GM12878 (cell line): ENCODE data around the gene FNDC11. TPM values are rescaled to one million over a fixed set of nuclear protein-coding genes. Genes with fewer than 3 reads are reported as not detected.

ENCODE experiments used
- ATAC-seq: fragments of 200-7000 bp; cut with Tn5 transposase; 3 replicates; pipeline ENCODE4 v1.9.1; 2020; ENCODE audit warnings: mild to moderate bottlenecking, moderate library complexity
- BruUV-seq: library from RNA; stranded (reverse); fragments of 400-500 nt; replicated peaks from 2 replicates; lab custom pipeline; 2021; lab: Mats Ljungman, UMichigan
- CTCF ChIA-PET: fragments of 300-600 bp; sonication (Branson Sonifier 250); formaldehyde crosslinking; extraction: SDS; loops from one replicate; lab custom pipeline; 2021; ENCODE audit warnings: inconsistent platforms; lab: Yijun Ruan, JAX
- POLR2A ChIA-PET: fragments of 350-600 bp; formaldehyde crosslinking; extraction: SDS; loops from one replicate; lab custom pipeline; 2021; ENCODE audit warnings: inconsistent platforms; lab: Charles Lee
- RAD21 ChIA-PET: fragments of 300-600 bp; sonication (Branson Sonifier 250); formaldehyde crosslinking; loops from one replicate; lab custom pipeline; 2023; ENCODE audit warnings: antibody characterized with exemption; ENCODE audit not compliant: unreplicated experiment; lab: Charles Lee
- SMC1A ChIA-PET: fragments of 300-600 bp; sonication (Branson Sonifier 250); formaldehyde crosslinking; loops from one replicate; lab custom pipeline; 2023; ENCODE audit not compliant: unreplicated experiment, uncharacterized antibody; lab: Charles Lee
- DNase-seq: peaks from one replicate; pipeline ENCODE4 v3.0.0-alpha.2; 2011; ENCODE audit warnings: low read depth, low spot score
- FAIRE-seq: peaks from 3 replicates; lab custom pipeline; 2011; peaks lifted over from hg19 to GRCh38; lab: Jason Lieb, UNC
- H2AFZ ChIP-seq: 2 replicates; pipeline ENCODE4 v1.6.0; 2011; ENCODE audit warnings: low read depth, low read length, control low read depth; ENCODE audit not compliant: control insufficient read depth
- H3K27ac ChIP-seq: 2 replicates; pipeline ENCODE4 v1.5.1; 2011; ENCODE audit warnings: control low read depth; ENCODE audit not compliant: control insufficient read depth, insufficient read depth
- H3K27me3 ChIP-seq, 2 experiments: replicated peaks in 1 of 2; 2 replicates each; pipeline versions ENCODE4 v1.6.0 to v1.6.1; 2011; ENCODE audit warnings: low read length in 1 of 2; ENCODE audit not compliant: control insufficient read depth in 2 of 2, insufficient read depth in 2 of 2
- H3K36me3 ChIP-seq, 2 experiments: 2 replicates each; pipeline ENCODE4 v1.5.1; 2011; ENCODE audit warnings: low read length in 1 of 2; ENCODE audit not compliant: control insufficient read depth in 2 of 2, insufficient read depth in 2 of 2
- H3K4me1 ChIP-seq: 2 replicates; pipeline ENCODE4 v1.6.1; 2011; ENCODE audit warnings: mild to moderate bottlenecking, low read length, moderate library complexity, mixed read lengths; ENCODE audit not compliant: control insufficient read depth, insufficient read depth
- H3K4me2 ChIP-seq: 2 replicates; pipeline ENCODE4 v1.6.0; 2011; ENCODE audit warnings: control low read depth; ENCODE audit not compliant: control insufficient read depth, insufficient read depth
- H3K4me3 ChIP-seq: fragments of 200-600 bp; sonication (generic); 2 replicates; pipeline ENCODE4 v1.5.1; 2016
- H3K79me2 ChIP-seq: 2 replicates; pipeline ENCODE4 v1.6.0; 2011; ENCODE audit warnings: low read length; ENCODE audit not compliant: control insufficient read depth, insufficient read depth
- H3K9ac ChIP-seq: 2 replicates; pipeline ENCODE4 v1.8.0; 2011; ENCODE audit warnings: low read length, control low read depth, mixed read lengths; ENCODE audit not compliant: control insufficient read depth, insufficient read depth
- H3K9me3 ChIP-seq: replicated peaks from 3 replicates; pipeline ENCODE4 v1.5.1; 2011; ENCODE audit warnings: mild to moderate bottlenecking, low read length; ENCODE audit not compliant: control insufficient read depth, insufficient read depth
- H4K20me1 ChIP-seq: 2 replicates; pipeline ENCODE4 v1.6.0; 2011; ENCODE audit not compliant: control insufficient read depth, insufficient read depth
- BACH1 ChIP-seq: fragments of 450-650 bp; IDR thresholded peaks from 2 replicates; pipeline ENCODE4 v1.6.1; 2017; ENCODE audit warnings: mild to moderate bottlenecking, borderline replicate concordance
- CBX5 ChIP-seq: sonication (generic); IDR thresholded peaks from 2 replicates; pipeline ENCODE4 v1.6.1; 2016; ENCODE audit warnings: low read depth, moderate library complexity, mild to moderate bottlenecking, inconsistent platforms
- CHD2 ChIP-seq: IDR thresholded peaks from 2 replicates; pipeline ENCODE4 v1.6.1; 2011; ENCODE audit warnings: low read depth, low read length, improper control_type of control experiment, borderline replicate concordance
- CREM ChIP-seq: IDR thresholded peaks from 2 replicates; pipeline ENCODE4 v1.6.1; 2014; ENCODE audit warnings: antibody characterized with exemption, low read depth
- IRF4 ChIP-seq: IDR thresholded peaks from 2 replicates; pipeline ENCODE4 v1.6.1; 2011; ENCODE audit warnings: low read depth, low read length
- JUND ChIP-seq: IDR thresholded peaks from 2 replicates; pipeline ENCODE4 v1.6.1; 2012; ENCODE audit warnings: low read depth, mild to moderate bottlenecking, low read length, improper control_type of control experiment, moderate library complexity
- KDM1A ChIP-seq: fragments of 200-600 bp; sonication (generic); IDR thresholded peaks from 2 replicates; pipeline ENCODE4 v1.6.1; 2016; ENCODE audit warnings: borderline replicate concordance
- LARP7 ChIP-seq: fragments of 450-650 bp; IDR thresholded peaks from 2 replicates; pipeline ENCODE4 v1.6.1; 2017; ENCODE audit warnings: mild to moderate bottlenecking
- NFXL1 ChIP-seq: fragments of 450-650 bp; IDR thresholded peaks from 2 replicates; pipeline ENCODE4 v1.6.1; 2017; ENCODE audit warnings: antibody characterized with exemption, mild to moderate bottlenecking, borderline replicate concordance
- POLR2AphosphoS5 ChIP-seq: IDR thresholded peaks from 2 replicates; pipeline ENCODE4 v1.6.1; 2011; ENCODE audit warnings: mild to moderate bottlenecking, low read length, inconsistent platforms
- SMAD5 ChIP-seq: IDR thresholded peaks from 2 replicates; pipeline ENCODE4 v1.6.1; 2016; ENCODE audit warnings: antibody characterized with exemption, low read depth
- TBL1XR1 ChIP-seq: IDR thresholded peaks from 2 replicates; pipeline ENCODE4 v1.6.1; 2012; ENCODE audit warnings: low read depth, low read length, improper control_type of control experiment
- ZNF592 ChIP-seq: fragments of 450-650 bp; IDR thresholded peaks from 2 replicates; pipeline ENCODE4 v1.6.1; 2017; ENCODE audit warnings: mild to moderate bottlenecking, moderate library complexity
- WGBS: methylation state at CpG from one replicate; pipeline ENCODE4 v1.1.6; 2016; ENCODE audit warnings: low lambda C conversion rate; ENCODE audit not compliant: insufficient replicate concordance, insufficient coverage; ENCODE audit errors: missing lambda C conversion rate; 5-methylcytosine and 5-hydroxymethylcytosine counted together
- in situ Hi-C: fragments of 300-500 bp; cut with MboI; formaldehyde crosslinking; loops from 9 replicates; pipeline ENCODE4 v1.14.3; 2018; ENCODE audit warnings: mixed read lengths
- intact Hi-C: fragments of 100-400 bp; cut with micrococcal nuclease; formaldehyde crosslinking; loops from one replicate; pipeline ENCODE4 v1.14.2; 2022; ENCODE audit not compliant: unreplicated experiment
- polyA plus RNA-seq, 11 experiments: library from polyadenylated mRNA; depleted of rRNA in 4 of 11; unstranded in 6 of 11; stranded (reverse) in 5 of 11; fragments of >200 nt; fragmentation: Nextera tagmentation in 4 of 11; fragmentation: Illumina TruSeq in 1 of 11; extraction: Ambion mirVana in 4 of 11; extraction: Trizol in 1 of 11; gene quantifications; 1 replicate in 1 of 11; 2 replicates in 10 of 11; pipeline versions ENCODE4 v1.2.1 to v1.2.3, GENCODE V29; 2011 to 2016; ENCODE audit warnings: inconsistent platforms in 2 of 11, missing spikeins in 2 of 11, low read depth in 1 of 11
- total RNA-seq, 4 experiments: library from RNA; depleted of rRNA in 3 of 4; stranded (reverse); fragments of >200 nt in 3 of 4; fragmentation: Illumina TruSeq in 1 of 4; extraction: Trizol in 1 of 4; gene quantifications; 2 replicates each; pipeline versions ENCODE4 v1.2.1 to v1.2.3, GENCODE V29; 2013 to 2021
- TF ChIP-seq, protein P1 (sequence below): fragments of 450-650 bp; formaldehyde crosslinking; IDR thresholded peaks from 2 replicates; pipeline ENCODE4 v1.4.0; 2020; ENCODE audit warnings: mild to moderate bottlenecking, moderate library complexity
- TF ChIP-seq, protein P2 (sequence below): fragments of 450-650 bp; IDR thresholded peaks from 2 replicates; pipeline ENCODE4 v1.6.1; 2014; ENCODE audit warnings: mild to moderate bottlenecking

FNDC11 gene
- total and polyA plus RNA-seq, 10 of the 15 experiments (the other 5 are each of a cell fraction or from before 2014, with no cell fraction given): 0.09 to 0.72 (median 0.34) TPM; not detected in 2

- no peaks in the 10 kb centered on the region for H3K36me3 ChIP-seq
- in situ Hi-C loops: no loop called here
- no TSS peak for BruUV-seq
- no peaks in the 10 kb centered on the region; the same call in 1 of the 2 replicates for H4K20me1 ChIP-seq
- intact Hi-C loops: no loop called here
- H3K27ac ChIP-seq: no peak overlapping the region
- FAIRE-seq (no peak), ATAC-seq (no peak), DNase-seq (no peak)
- ChIA-PET POLR2A (interaction anchor here (0.6 kb wide), 1 partner anchor 189 kb away, joined by 4 read pairs; no protein-coding TSS in a partner anchor), CTCF (interaction anchor here (0.8 to 3.6 kb wide), 5 partner anchors 22 to 64 kb away, joined by 3 to 24 read pairs (median 7); partner anchors contain the start of gene PTK6), SMC1A (interaction anchor here (1.3 to 2.7 kb wide), 2 partner anchors 25 to 39 kb away, joined by 3 to 11 read pairs; no protein-coding TSS in a partner anchor), RAD21 (interaction anchor here (0.9 to 2.3 kb wide), 2 partner anchors 39 to 288 kb away, joined by 3 to 15 read pairs; partner anchors contain the start of genes PTK6 and TPD52L2)
- H2AFZ ChIP-seq: no peak overlapping the region
- H3K4me1 ChIP-seq: peaks cover 10% of the 10 kb centered on the region
- no peaks in the 10 kb centered on the region for H3K27me3 ChIP-seq
- 76% methylated on average over 19 of the region's 19 CpGs for WGBS
- H3K9me3 ChIP-seq: no peaks in the 10 kb centered on the region
- no peak overlapping the region for H3K4me2 ChIP-seq
- peaks cover 3% of the 10 kb centered on the region; the same call in 1 of the 2 replicates for H3K79me2 ChIP-seq
- no peak overlapping the region for H3K9ac ChIP-seq
- no peak overlapping the region for H3K4me3 ChIP-seq
- TF ChIP-seq ZNF592: no peak
- no peak for TF ChIP-seq NFXL1
- no peak for TF ChIP-seq TBL1XR1
- TF ChIP-seq JUND: no peak
- no peak for TF ChIP-seq SMAD5
- no peak for TF ChIP-seq CREM
- no peak for TF ChIP-seq IRF4
- TF ChIP-seq CBX5: no peak
- TF ChIP-seq CHD2: no peak
- no peak for TF ChIP-seq KDM1A
- no peak for TF ChIP-seq LARP7
- TF ChIP-seq, protein P1, sequence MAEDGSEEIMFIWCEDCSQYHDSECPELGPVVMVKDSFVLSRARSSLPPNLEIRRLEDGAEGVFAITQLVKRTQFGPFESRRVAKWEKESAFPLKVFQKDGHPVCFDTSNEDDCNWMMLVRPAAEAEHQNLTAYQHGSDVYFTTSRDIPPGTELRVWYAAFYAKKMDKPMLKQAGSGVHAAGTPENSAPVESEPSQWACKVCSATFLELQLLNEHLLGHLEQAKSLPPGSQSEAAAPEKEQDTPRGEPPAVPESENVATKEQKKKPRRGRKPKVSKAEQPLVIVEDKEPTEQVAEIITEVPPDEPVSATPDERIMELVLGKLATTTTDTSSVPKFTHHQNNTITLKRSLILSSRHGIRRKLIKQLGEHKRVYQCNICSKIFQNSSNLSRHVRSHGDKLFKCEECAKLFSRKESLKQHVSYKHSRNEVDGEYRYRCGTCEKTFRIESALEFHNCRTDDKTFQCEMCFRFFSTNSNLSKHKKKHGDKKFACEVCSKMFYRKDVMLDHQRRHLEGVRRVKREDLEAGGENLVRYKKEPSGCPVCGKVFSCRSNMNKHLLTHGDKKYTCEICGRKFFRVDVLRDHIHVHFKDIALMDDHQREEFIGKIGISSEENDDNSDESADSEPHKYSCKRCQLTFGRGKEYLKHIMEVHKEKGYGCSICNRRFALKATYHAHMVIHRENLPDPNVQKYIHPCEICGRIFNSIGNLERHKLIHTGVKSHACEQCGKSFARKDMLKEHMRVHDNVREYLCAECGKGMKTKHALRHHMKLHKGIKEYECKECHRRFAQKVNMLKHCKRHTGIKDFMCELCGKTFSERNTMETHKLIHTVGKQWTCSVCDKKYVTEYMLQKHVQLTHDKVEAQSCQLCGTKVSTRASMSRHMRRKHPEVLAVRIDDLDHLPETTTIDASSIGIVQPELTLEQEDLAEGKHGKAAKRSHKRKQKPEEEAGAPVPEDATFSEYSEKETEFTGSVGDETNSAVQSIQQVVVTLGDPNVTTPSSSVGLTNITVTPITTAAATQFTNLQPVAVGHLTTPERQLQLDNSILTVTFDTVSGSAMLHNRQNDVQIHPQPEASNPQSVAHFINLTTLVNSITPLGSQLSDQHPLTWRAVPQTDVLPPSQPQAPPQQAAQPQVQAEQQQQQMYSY: no peak
- TF ChIP-seq POLR2AphosphoS5: no peak
- TF ChIP-seq, protein P2, sequence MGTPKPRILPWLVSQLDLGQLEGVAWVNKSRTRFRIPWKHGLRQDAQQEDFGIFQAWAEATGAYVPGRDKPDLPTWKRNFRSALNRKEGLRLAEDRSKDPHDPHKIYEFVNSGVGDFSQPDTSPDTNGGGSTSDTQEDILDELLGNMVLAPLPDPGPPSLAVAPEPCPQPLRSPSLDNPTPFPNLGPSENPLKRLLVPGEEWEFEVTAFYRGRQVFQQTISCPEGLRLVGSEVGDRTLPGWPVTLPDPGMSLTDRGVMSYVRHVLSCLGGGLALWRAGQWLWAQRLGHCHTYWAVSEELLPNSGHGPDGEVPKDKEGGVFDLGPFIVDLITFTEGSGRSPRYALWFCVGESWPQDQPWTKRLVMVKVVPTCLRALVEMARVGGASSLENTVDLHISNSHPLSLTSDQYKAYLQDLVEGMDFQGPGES: no peak
- TF ChIP-seq BACH1: no peak
These were observed 23.4 kb downstream of the FNDC11 start for GRCh38 chr20:63577317-63577894.
